T-helper 2 cell treated with Interferon-gamma antibody and Interleukin-4, amounts not matched to agents 5 μg/mL and 100 μg/mL, for 36 hours (primary cell): ENCODE results near the gene TRIM29.
"Not testable (repeated sequence)": the region's sequence is repeated elsewhere in the genome, so short reads cannot be mapped to it uniquely, and the experiment has no call there.

ENCODE experiments used
- DNase-seq: peaks from one replicate; pipeline ENCODE4 v3.0.0; 2021; ENCODE audit warnings: low spot score
- H3K27ac Mint-ChIP-seq: one replicate; pipeline ENCODE4 v1.8.0; 2021; ENCODE audit warnings: mild to moderate bottlenecking, mixed read lengths
- H3K27me3 Mint-ChIP-seq: one replicate; pipeline ENCODE4 v1.8.0; 2021; ENCODE audit warnings: low read depth, mixed read lengths
- H3K36me3 Mint-ChIP-seq: one replicate; pipeline ENCODE4 v1.8.0; 2021; ENCODE audit warnings: low read depth, mixed read lengths
- H3K4me1 Mint-ChIP-seq: one replicate; pipeline ENCODE4 v1.8.0; 2021; ENCODE audit warnings: low read depth, mixed read lengths
- H3K4me3 Mint-ChIP-seq: one replicate; pipeline ENCODE4 v1.8.0; 2022; ENCODE audit warnings: mild to moderate bottlenecking, moderate library complexity, mixed read lengths
- H3K9me3 Mint-ChIP-seq: one replicate; pipeline ENCODE4 v1.8.0; 2021; ENCODE audit warnings: mixed read lengths

TRIM29 gene

GRCh38 chr11:120160436-120160835 lies 22.5 kb upstream of the TRIM29 start:
- H3K27me3 Mint-ChIP-seq, result peaks cover 41% of the 10 kb centered on the region
- H3K27ac Mint-ChIP-seq, result no peak overlapping the region
- H3K4me1 Mint-ChIP-seq, result no peaks in the 10 kb centered on the region
- no peaks in the 10 kb centered on the region for H3K36me3 Mint-ChIP-seq
- no peak overlapping the region for H3K4me3 Mint-ChIP-seq
- H3K9me3 Mint-ChIP-seq, result no peaks in the 10 kb centered on the region
- DNase-seq, result no peak

GRCh38 chr11:120153221-120153620 lies 15.3 kb upstream of the TRIM29 start:
- no peaks in the 10 kb centered on the region for H3K36me3 Mint-ChIP-seq
- no peaks in the 10 kb centered on the region for H3K9me3 Mint-ChIP-seq
- H3K4me3 Mint-ChIP-seq, result no peak overlapping the region
- DNase-seq, result no peak
- H3K27me3 Mint-ChIP-seq, result peaks cover 27% of the 10 kb centered on the region
- no peaks in the 10 kb centered on the region for H3K4me1 Mint-ChIP-seq
- H3K27ac Mint-ChIP-seq, result no peak overlapping the region

- Mint-ChIP-seq H3K36me3 (no peaks in the 10 kb centered on the region), H3K4me1 (no peaks in the 10 kb centered on the region), H3K27ac (no peak overlapping the region), H3K27me3 (peaks cover 19% of the 10 kb centered on the region), H3K9me3 (no peaks in the 10 kb centered on the region), H3K4me3 (no peak overlapping the region)
- DNase-seq, result no peak
Measured at GRCh38 chr11:120151536-120151935, 13.6 kb upstream of the TRIM29 start.

- Mint-ChIP-seq H3K27ac (no peak overlapping the region), H3K36me3 (no peaks in the 10 kb centered on the region), H3K4me3 (no peak overlapping the region), H3K4me1 (no peaks in the 10 kb centered on the region), H3K9me3 (no peaks in the 10 kb centered on the region), H3K27me3 (peaks cover 12% of the 10 kb centered on the region)
- no peak for DNase-seq
Measured at GRCh38 chr11:120149246-120149645, 11.3 kb upstream of the TRIM29 start.

- H3K4me1 Mint-ChIP-seq, result no peaks in the 10 kb centered on the region
- H3K27ac Mint-ChIP-seq, result no peak overlapping the region
- H3K36me3 Mint-ChIP-seq, result no peaks in the 10 kb centered on the region
- H3K4me3 Mint-ChIP-seq, result no peak overlapping the region
- no peaks in the 10 kb centered on the region for H3K9me3 Mint-ChIP-seq
- no peak for DNase-seq
- H3K27me3 Mint-ChIP-seq, result peaks cover 12% of the 10 kb centered on the region
Measured at GRCh38 chr11:120147950-120148270, 10.0 kb upstream of the TRIM29 start.

GRCh38 chr11:120147094-120147949 lies 9.4 kb upstream of the TRIM29 start:
- H3K9me3 Mint-ChIP-seq, result no peaks in the 10 kb centered on the region
- no peak for DNase-seq
- peaks cover 12% of the 10 kb centered on the region for H3K27me3 Mint-ChIP-seq
- H3K4me3 Mint-ChIP-seq, result no peak overlapping the region
- H3K36me3 Mint-ChIP-seq, result no peaks in the 10 kb centered on the region
- H3K4me1 Mint-ChIP-seq, result no peaks in the 10 kb centered on the region
- H3K27ac Mint-ChIP-seq, result no peak overlapping the region

- H3K9me3 Mint-ChIP-seq, result no peaks in the 10 kb centered on the region
- H3K27ac Mint-ChIP-seq, result no peak overlapping the region
- H3K36me3 Mint-ChIP-seq, result no peaks in the 10 kb centered on the region
- H3K4me3 Mint-ChIP-seq, result no peak overlapping the region
- H3K4me1 Mint-ChIP-seq, result no peaks in the 10 kb centered on the region
- peaks cover 9% of the 10 kb centered on the region for H3K27me3 Mint-ChIP-seq
- no peak for DNase-seq
Measured at GRCh38 chr11:120146413-120147093, 8.6 kb upstream of the TRIM29 start.

GRCh38 chr11:120144501-120144900 lies 6.6 kb upstream of the TRIM29 start:
- Mint-ChIP-seq H3K9me3 (no peaks in the 10 kb centered on the region), H3K4me1 (no peaks in the 10 kb centered on the region), H3K27ac (no peak overlapping the region), H3K36me3 (no peaks in the 10 kb centered on the region), H3K27me3 (peaks cover 6% of the 10 kb centered on the region), H3K4me3 (no peak overlapping the region)
- DNase-seq, result no peak

- not testable (repeated sequence) for H3K4me3 Mint-ChIP-seq, DNase-seq, H3K27me3 Mint-ChIP-seq, H3K4me1 Mint-ChIP-seq, H3K9me3 Mint-ChIP-seq, H3K36me3 Mint-ChIP-seq, H3K27ac Mint-ChIP-seq
Measured at GRCh38 chr11:120143472-120143871, 5.6 kb upstream of the TRIM29 start.

- peaks cover 3% of the 10 kb centered on the region for H3K27me3 Mint-ChIP-seq
- no peak overlapping the region for H3K4me3 Mint-ChIP-seq
- no peaks in the 10 kb centered on the region for H3K4me1 Mint-ChIP-seq
- H3K27ac Mint-ChIP-seq, result no peak overlapping the region
- H3K9me3 Mint-ChIP-seq, result no peaks in the 10 kb centered on the region
- DNase-seq, result no peak
- no peaks in the 10 kb centered on the region for H3K36me3 Mint-ChIP-seq
Measured at GRCh38 chr11:120142441-120143100, 4.7 kb upstream of the TRIM29 start.

- H3K9me3 Mint-ChIP-seq, result no peaks in the 10 kb centered on the region
- no peak for DNase-seq
- H3K27me3 Mint-ChIP-seq, result peaks cover 3% of the 10 kb centered on the region
- no peaks in the 10 kb centered on the region for H3K36me3 Mint-ChIP-seq
- H3K4me1 Mint-ChIP-seq, result no peaks in the 10 kb centered on the region
- H3K4me3 Mint-ChIP-seq, result no peak overlapping the region
- no peak overlapping the region for H3K27ac Mint-ChIP-seq
Measured at GRCh38 chr11:120141768-120142423, 4.0 kb upstream of the TRIM29 start.

- no peak for DNase-seq
- Mint-ChIP-seq H3K9me3 (no peaks in the 10 kb centered on the region), H3K27ac (no peak overlapping the region), H3K4me1 (no peaks in the 10 kb centered on the region), H3K27me3 (peaks cover 3% of the 10 kb centered on the region), H3K4me3 (no peak overlapping the region), H3K36me3 (no peaks in the 10 kb centered on the region)
Measured at GRCh38 chr11:120141113-120141767, 3.3 kb upstream of the TRIM29 start.

GRCh38 chr11:120139316-120140069 lies 1.6 kb upstream of the TRIM29 start:
- Mint-ChIP-seq H3K4me3 (no peak overlapping the region), H3K27me3 (peaks cover 3% of the 10 kb centered on the region), H3K27ac (no peak overlapping the region), H3K36me3 (no peaks in the 10 kb centered on the region), H3K9me3 (no peaks in the 10 kb centered on the region), H3K4me1 (no peaks in the 10 kb centered on the region)
- no peak for DNase-seq
